Measurements from ENCODE around the gene HIC2. TPM values are rescaled to one million over a fixed set of nuclear protein-coding genes. Genes with fewer than 3 reads are reported as not detected.

The HIC2 gene
- total RNA-seq, 1 donor from 2014 or later, result 60.7 TPM

DNA sequence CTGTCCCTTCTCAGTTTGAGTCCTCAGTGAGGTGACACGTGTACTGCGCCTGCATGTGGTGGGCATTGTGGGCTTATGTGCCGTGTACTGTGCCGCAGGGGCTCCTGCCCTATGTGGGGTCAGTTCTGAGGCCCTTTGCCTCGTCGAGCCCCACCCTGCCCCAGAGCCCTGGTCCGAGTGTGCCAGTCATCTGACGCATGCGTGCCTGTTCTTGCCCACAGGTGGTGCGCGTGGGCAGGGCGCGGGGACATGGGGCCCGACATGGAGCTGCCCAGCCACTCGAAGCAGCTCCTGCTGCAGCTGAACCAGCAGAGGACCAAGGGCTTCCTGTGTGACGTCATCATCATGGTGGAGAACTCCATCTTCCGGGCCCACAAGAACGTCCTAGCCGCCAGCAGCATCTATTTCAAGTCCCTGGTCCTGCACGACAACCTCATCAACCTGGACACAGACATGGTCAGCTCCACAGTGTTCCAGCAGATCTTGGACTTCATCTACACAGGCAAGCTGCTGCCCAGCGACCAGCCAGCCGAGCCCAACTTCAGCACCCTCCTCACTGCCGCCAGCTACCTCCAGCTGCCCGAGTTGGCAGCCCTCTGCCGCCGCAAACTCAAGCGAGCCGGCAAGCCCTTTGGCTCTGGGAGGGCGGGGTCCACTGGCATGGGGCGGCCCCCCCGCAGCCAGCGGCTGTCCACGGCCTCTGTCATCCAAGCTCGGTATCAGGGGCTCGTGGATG, 27.7 kb downstream of the HIC2 start:
- Mint-ChIP-seq H3K27me3 (ENCODE audit: unreplicated experiment) (peaks cover 8% of the 10 kb centered on the region), H3K36me3 (ENCODE audit: unreplicated experiment) (no peaks in the 10 kb centered on the region), H3K4me1 (ENCODE audit: low read depth, unreplicated experiment) (peaks cover 25% of the 10 kb centered on the region), H3K4me3 (ENCODE audit: unreplicated experiment) (no peak overlapping the region), H3K27ac (ENCODE audit: unreplicated experiment) (peak overlapping the region; percentile 55), H3K9me3 (ENCODE audit: unreplicated experiment) (peaks cover 5% of the 10 kb centered on the region)
- peak; percentile 17 for DNase-seq
- TF ChIP-seq, protein P1, sequence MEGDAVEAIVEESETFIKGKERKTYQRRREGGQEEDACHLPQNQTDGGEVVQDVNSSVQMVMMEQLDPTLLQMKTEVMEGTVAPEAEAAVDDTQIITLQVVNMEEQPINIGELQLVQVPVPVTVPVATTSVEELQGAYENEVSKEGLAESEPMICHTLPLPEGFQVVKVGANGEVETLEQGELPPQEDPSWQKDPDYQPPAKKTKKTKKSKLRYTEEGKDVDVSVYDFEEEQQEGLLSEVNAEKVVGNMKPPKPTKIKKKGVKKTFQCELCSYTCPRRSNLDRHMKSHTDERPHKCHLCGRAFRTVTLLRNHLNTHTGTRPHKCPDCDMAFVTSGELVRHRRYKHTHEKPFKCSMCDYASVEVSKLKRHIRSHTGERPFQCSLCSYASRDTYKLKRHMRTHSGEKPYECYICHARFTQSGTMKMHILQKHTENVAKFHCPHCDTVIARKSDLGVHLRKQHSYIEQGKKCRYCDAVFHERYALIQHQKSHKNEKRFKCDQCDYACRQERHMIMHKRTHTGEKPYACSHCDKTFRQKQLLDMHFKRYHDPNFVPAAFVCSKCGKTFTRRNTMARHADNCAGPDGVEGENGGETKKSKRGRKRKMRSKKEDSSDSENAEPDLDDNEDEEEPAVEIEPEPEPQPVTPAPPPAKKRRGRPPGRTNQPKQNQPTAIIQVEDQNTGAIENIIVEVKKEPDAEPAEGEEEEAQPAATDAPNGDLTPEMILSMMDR (IDR thresholded peaks at IDR 0.05; ENCODE audit: partially characterized antibody, unreplicated experiment), result no peak

DNA sequence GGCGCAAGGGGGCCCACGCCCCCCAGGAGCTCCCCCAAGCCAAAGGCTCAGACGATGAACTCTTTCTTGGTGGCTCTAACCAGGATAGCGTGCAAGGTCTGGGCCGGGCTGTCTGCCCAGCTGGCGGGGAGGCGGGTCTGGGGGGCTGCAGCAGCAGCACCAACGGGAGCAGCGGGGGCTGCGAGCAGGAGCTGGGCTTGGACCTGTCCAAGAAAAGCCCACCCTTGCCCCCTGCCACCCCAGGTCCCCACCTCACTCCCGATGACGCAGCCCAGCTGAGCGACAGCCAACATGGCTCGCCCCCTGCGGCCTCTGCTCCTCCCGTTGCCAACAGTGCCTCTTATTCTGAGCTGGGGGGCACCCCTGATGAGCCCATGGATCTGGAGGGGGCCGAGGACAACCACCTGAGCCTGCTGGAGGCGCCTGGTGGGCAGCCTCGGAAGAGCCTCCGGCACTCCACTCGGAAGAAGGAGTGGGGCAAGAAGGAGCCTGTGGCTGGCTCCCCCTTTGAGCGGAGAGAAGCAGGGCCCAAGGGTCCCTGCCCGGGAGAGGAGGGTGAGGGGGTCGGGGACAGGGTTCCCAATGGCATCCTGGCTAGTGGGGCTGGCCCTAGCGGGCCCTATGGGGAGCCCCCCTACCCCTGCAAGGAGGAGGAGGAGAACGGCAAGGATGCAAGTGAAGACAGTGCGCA, 28.4 kb downstream of the HIC2 start:
- DNase-seq, result peak; percentile 13
- Mint-ChIP-seq H3K27ac (ENCODE audit: unreplicated experiment) (no peak overlapping the region), H3K9me3 (ENCODE audit: unreplicated experiment) (peaks cover 8% of the 10 kb centered on the region), H3K36me3 (ENCODE audit: unreplicated experiment) (no peaks in the 10 kb centered on the region), H3K4me1 (ENCODE audit: low read depth, unreplicated experiment) (peaks cover 25% of the 10 kb centered on the region), H3K4me3 (ENCODE audit: unreplicated experiment) (no peak overlapping the region), H3K27me3 (ENCODE audit: unreplicated experiment) (peaks cover 10% of the 10 kb centered on the region)
- TF ChIP-seq, protein P1 (IDR thresholded peaks at IDR 0.05; ENCODE audit: partially characterized antibody, unreplicated experiment), result no peak

DNA sequence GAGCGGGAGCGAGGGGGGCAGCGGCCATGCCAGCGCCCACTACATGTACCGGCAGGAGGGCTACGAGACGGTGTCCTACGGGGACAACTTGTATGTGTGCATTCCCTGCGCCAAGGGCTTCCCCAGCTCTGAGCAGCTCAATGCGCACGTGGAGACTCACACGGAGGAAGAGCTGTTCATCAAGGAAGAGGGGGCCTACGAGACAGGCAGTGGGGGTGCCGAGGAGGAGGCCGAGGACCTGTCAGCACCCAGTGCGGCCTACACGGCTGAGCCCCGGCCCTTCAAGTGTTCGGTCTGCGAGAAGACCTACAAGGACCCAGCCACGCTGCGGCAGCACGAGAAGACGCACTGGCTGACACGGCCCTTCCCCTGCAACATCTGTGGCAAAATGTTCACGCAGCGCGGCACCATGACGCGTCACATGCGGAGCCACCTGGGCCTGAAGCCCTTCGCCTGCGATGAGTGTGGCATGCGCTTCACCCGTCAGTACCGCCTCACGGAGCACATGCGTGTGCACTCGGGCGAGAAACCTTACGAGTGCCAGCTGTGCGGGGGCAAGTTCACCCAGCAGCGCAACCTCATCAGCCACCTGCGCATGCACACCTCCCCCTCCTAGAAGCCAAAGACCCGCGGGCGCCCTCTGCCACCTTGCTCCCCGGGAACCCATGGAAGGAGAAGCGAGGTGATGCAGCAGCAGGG, 29.1 kb downstream of the HIC2 start:
- TF ChIP-seq, protein P1 (IDR thresholded peaks at IDR 0.05; ENCODE audit: partially characterized antibody, unreplicated experiment), result no peak
- Mint-ChIP-seq H3K27ac (ENCODE audit: unreplicated experiment) (no peak overlapping the region), H3K4me1 (ENCODE audit: low read depth, unreplicated experiment) (peaks cover 29% of the 10 kb centered on the region), H3K27me3 (ENCODE audit: unreplicated experiment) (peaks cover 10% of the 10 kb centered on the region), H3K36me3 (ENCODE audit: unreplicated experiment) (no peaks in the 10 kb centered on the region), H3K4me3 (ENCODE audit: unreplicated experiment) (no peak overlapping the region), H3K9me3 (ENCODE audit: unreplicated experiment) (peaks cover 8% of the 10 kb centered on the region)
- peak; percentile 13 for DNase-seq

DNA sequence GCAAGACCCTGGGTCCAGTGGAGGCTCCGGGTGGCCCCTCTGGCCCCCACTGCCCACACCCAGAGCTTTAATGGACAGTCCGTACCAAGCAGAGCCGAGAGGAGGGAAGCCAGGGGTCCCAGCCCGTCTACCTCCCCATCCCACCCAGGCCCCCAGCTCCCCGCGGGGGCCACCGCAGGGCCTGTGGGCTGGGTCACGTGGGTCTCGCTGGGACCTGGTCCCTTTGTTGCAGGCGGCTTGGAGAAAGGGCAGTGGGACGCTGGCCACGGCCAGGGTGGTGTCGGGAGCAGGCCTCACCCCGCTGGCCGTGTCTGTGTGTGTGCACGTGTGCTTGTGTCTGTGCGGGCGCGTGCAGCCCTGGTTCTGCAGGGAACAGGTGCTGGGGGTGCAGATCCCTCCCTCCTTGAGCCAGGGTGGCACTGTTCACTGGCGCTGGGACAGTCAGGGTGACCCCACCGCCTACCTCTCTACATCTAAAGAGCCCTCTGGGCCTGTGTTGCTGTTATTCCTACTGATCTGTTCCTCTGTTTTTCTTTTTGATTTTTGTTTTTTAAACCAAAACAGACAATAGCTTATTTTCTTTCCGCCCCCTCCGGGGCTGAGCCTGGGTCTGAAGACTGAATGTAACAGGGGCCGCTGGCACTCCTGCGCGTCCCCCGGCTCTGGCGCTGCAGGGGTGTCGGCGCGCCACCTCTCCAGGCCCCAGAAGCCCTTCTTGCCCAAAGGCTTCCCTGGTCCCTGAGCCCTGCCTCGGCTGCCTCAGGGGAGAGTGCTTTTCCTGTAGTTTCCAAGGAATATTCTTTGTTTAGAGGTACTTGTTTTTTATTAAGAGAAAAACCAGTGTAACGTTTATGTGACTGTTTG, 29.9 kb downstream of the HIC2 start:
- H3K4me1 Mint-ChIP-seq (ENCODE audit: low read depth, unreplicated experiment), result peaks cover 35% of the 10 kb centered on the region
- H3K4me3 Mint-ChIP-seq (ENCODE audit: unreplicated experiment), result no peak overlapping the region
- no peaks in the 10 kb centered on the region for H3K36me3 Mint-ChIP-seq (ENCODE audit: unreplicated experiment)
- no peak overlapping the region for H3K27ac Mint-ChIP-seq (ENCODE audit: unreplicated experiment)
- peaks cover 8% of the 10 kb centered on the region for H3K9me3 Mint-ChIP-seq (ENCODE audit: unreplicated experiment)
- DNase-seq, result peak; percentile 12
- peaks cover 13% of the 10 kb centered on the region for H3K27me3 Mint-ChIP-seq (ENCODE audit: unreplicated experiment)
- TF ChIP-seq, protein P1 (IDR thresholded peaks at IDR 0.05; ENCODE audit: partially characterized antibody, unreplicated experiment), result no peak

Measured in glutamatergic neuron (in vitro differentiated cells).